HG02885 (cell line): Measurements from ENCODE around the gene ZNF691.
"Not testable (repeated sequence)": the region's sequence is repeated elsewhere in the genome, so short reads cannot be mapped to it uniquely, and the experiment has no call there.

Source experiments
- ATAC-seq: cut with Tn5 transposase; IDR thresholded peaks from one replicate; pipeline ENCODE4 v1.9.1; 2021; ENCODE audit warnings: mild to moderate bottlenecking; ENCODE audit not compliant: unreplicated experiment, poor library complexity

ZNF691 gene

GRCh38 chr1:42846257-42847110 is at the start of gene ZNF691:
Gene ZNF691 (plus strand): TSS chr1:42846613. CDS start chr1:42849659, 3,046 bp downstream.
- ATAC-seq = peak; percentile 95

- ATAC-seq = no peak
Observed at GRCh38 chr1:42797414-42797813, 49.0 kb upstream of the ZNF691 start.

GRCh38 chr1:42797979-42798378 is 48.4 kb upstream of the ZNF691 start:
- no peak for ATAC-seq

- ATAC-seq = no peak
Observed at GRCh38 chr1:42801832-42802473, 44.5 kb upstream of the ZNF691 start.

- ATAC-seq = no peak
Observed at GRCh38 chr1:42806171-42806570, 40.2 kb upstream of the ZNF691 start.

GRCh38 chr1:42806593-42806992 is 39.8 kb upstream of the ZNF691 start:
- no peak for ATAC-seq

GRCh38 chr1:42807056-42807668 is 39.3 kb upstream of the ZNF691 start:
- no peak for ATAC-seq

- not testable (repeated sequence) for ATAC-seq
Observed at GRCh38 chr1:42814815-42815214, 31.6 kb upstream of the ZNF691 start.

- no peak for ATAC-seq
Observed at GRCh38 chr1:42815941-42816584, 30.4 kb upstream of the ZNF691 start.

- ATAC-seq = peak; percentile 86
Observed at GRCh38 chr1:42816585-42817439, 29.6 kb upstream of the ZNF691 start, which contains the start of the genes ERMAP and SVBP. Gene ERMAP (plus strand): TSS chr1:42817122. CDS start chr1:42830449, 13,327 bp downstream. Gene SVBP (minus strand): TSS chr1:42817397. CDS start chr1:42816544, 853 bp downstream.

- no peak for ATAC-seq
Observed at GRCh38 chr1:42817440-42817767, 29.0 kb upstream of the ZNF691 start.

- ATAC-seq = no peak
Observed at GRCh38 chr1:42817976-42818375, 28.4 kb upstream of the ZNF691 start.

- no peak for ATAC-seq
Observed at GRCh38 chr1:42820813-42821212, 25.6 kb upstream of the ZNF691 start.

GRCh38 chr1:42821690-42822089 is 24.7 kb upstream of the ZNF691 start:
- ATAC-seq = no peak

- no peak for ATAC-seq
Observed at GRCh38 chr1:42822800-42823392, 23.5 kb upstream of the ZNF691 start.

- no peak for ATAC-seq
Observed at GRCh38 chr1:42824481-42825035, 21.9 kb upstream of the ZNF691 start.

- ATAC-seq = no peak
Observed at GRCh38 chr1:42825036-42825851, 21.2 kb upstream of the ZNF691 start.

- no peak for ATAC-seq
Observed at GRCh38 chr1:42830631-42831030, 15.8 kb upstream of the ZNF691 start.
